ACHN (cell line): Measurements from ENCODE around the gene RGS1.
A peak's percentile ranks its signal among the peaks of the same experiment; 100 is the strongest.

Experiments used
- DNase-seq: peaks from one replicate; pipeline ENCODE4 v3.0.0-alpha.2; 2015
- in situ Hi-C: cut with HindIII; loops from 2 replicates; pipeline ENCODE4 v1.10.0; 2017; ENCODE audit warnings: low sequenced_read_pairs, low pct_ligation_motif_present, low pct_unique_long_range_greater_than_20kb

Gene RGS1

DNA sequence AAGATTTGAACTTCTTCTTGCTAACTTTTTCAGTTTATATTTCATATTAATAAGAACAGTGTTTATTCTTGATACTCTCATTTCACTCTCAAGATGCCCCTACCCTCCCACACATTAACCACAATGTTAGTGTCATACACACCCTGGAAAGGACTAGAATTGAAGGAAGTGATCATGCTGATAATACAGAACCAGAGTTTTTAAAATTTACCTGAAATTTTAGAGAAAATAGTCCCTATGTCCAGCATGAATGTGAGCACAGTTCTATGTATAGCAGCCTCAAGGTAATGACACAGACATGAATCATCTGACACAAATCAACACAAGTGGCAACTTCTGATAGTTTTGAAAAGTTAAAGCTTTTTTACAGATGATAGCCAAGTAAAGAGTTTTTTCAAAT, 26.0 kb downstream of the RGS1 start:
- in situ Hi-C loops: no loop called here

GRCh38 chr1:192602757-192603156, 27.2 kb downstream of the RGS1 start:
- in situ Hi-C loops: no loop called here
- DNase-seq: no peak

More for the DNA sequence above, 26.0 kb downstream of the RGS1 start:
- no peak for DNase-seq

- no peak for DNase-seq
- in situ Hi-C loops: no loop called here
These were observed 27.7 kb downstream of the RGS1 start for GRCh38 chr1:192603218-192603787.

DNA sequence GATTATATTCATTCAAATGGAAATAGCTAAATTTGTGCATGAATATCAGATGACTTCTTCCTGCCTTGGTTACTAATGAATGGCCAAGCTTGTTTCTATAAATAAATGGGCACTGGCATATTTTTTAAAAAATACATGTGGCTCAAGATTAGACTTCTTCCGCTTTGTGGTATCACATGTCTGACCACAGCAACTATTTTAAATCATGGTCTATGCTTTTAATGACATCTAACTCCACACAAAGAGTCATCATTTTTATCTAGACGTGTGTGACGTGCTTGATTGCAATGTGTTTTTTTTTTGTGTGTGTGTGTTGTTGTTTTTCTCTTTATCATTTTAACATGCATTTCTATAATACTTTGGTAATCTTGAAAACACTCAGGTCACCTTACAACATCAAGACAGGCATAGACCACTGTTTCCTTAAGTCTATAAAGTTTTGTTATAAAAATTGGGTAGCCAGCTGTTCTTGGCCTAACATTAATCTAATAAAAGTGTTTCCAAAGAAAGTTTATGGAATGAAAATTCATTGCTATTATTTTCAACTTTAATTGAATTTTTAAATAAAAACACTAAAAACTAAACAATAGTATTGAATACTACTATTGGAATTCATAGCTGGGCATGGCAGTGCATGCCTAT, 29.5 kb downstream of the RGS1 start:
- no peak for DNase-seq
- in situ Hi-C loops: no loop called here

DNA sequence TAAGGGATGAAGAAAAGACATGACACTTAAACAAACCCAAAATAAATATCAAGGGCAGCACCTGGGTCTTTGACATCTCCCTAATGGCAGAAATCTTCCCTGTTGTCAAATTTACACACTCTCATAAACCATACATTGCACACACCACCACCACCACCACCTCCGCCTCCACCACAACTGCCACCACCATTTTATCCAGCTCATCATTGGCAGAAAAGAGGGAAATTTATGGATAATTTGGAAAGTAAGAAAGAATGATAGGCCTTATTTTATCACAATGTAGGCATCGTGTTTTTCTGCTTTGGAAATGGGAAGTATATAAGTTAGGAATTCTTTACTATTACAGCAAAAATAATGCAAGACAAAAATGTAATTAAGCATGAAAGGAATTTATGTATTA, 33.1 kb downstream of the RGS1 start:
- in situ Hi-C loops: no loop called here
- no peak for DNase-seq

DNA sequence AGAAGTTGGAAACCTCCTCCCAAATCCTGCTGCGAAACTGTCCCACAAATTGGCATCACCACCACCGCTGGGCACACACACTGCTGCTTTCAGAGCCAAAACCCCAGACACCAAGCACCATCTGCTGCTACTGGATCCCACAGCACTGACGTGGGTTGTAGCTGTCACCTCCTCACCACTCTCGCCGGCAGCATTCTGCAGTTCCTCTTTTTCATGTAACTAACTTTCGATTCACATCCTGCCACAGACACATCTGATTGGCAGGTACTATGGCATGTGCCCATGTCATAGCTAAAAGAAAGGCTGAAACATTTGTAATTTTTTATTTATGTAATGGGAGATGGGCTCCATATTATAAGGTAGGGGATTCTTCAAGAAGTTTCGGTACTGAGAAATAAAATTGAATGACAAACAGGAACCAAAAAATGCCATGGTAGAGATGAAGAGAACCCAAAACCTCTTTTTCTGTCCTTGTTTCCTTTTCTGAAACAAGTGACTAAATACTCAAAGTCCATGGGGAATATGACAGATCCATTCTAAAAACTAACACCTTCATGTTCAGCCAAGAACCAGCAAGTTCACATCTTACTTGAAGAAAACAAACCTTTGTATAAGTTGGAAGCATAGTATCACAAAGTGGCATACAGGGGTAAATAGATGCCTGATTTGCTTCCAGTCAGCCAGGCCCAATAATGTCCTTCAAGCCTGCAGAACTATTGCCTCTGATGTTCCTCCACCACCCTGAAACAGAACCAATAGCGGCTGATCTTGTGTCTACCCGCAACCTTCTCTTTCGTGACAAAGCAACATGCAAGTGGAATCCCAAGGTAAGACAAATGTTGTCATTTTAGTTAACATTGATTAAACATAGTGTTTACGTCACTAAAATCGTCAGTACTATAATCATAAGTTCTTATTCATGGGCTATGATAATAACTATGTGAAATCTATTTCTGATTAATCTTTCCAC, 33.8 kb downstream of the RGS1 start:
- in situ Hi-C loops: no loop called here
- DNase-seq: no peak

DNA sequence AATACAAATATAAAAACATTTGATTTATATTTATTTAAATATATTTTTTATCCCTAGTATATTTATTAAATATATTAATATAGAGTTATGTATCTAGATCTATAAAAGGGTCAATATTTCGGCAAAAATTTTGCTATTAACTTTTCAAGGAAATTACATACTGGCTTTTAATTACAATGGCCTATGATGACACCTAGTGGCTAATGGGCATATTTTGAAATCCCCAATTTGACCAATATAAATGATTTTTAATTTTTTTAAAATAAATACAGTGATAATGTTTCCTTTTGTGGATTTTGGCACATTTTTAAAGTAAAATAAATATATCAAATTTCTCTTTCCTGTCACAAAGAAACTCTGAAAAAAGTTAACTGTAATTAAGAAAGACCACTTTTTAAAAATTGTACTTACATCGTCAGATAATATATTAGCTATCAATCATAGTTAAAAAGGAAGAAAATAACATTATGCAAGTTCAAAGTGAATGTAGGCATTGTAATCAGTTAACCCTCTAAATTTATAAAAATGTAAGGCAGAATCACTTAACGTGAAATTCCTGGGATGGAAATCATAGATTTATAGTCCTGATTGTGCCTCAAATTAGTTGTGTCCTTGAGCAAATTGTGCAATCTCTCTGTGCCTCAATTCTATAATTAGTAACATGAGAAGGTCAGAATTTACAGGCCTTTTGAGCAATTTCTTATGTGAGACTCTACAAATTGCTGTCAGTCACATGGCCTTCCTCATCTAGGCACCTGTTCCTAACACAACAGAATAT, 34.7 kb downstream of the RGS1 start:
- in situ Hi-C loops: no loop called here

DNA sequence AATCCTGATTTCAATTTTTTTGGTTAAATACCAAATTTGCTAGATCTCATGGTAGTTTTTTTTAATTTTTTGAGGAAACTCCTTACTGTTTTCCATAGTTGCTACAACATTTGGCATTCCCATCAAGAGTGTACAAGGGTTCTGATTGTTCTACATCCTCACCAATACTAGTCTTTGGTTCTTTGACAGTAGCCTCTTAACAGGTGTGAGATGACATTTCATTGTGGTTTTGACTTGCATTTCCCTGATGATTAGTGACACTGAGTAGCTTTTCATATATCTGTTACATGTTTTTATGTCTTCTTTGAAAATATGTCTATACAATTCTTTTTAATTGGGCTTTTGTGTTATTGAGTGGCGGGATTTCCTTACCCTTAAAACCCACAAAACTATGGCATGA, 39.5 kb downstream of the RGS1 start:
- in situ Hi-C loops: no loop called here

More for the DNA sequence above, 34.7 kb downstream of the RGS1 start:
- DNase-seq: peak; percentile 39

DNA sequence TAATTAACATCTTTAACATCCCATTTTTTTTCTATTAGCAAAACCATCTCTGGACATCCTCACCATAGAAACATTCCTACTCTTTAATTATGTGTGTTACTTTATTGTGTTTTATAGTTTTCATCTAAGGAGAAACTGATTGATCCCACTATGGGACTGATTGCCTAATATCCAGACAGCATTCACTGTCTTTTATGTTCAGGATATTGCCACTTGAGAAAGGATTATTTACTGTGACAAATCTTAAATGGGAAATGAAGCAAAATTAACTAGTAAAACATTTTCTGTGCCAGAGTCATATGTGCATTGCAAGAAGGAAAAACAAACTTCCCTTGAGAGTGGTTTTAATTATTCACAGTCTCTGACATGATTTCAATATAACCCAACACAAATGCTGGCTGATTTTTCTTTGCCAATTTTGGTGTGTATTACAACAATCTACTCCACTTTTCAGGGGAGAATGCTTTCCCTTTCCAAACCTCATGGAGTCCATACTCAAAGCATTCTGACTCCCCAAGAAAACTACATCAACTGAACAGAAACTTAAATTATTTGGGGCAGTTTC, 44.6 kb downstream of the RGS1 start:
- in situ Hi-C loops: no loop called here
- DNase-seq: no peak

More for the DNA sequence above, 39.5 kb downstream of the RGS1 start:
- no peak for DNase-seq

DNA sequence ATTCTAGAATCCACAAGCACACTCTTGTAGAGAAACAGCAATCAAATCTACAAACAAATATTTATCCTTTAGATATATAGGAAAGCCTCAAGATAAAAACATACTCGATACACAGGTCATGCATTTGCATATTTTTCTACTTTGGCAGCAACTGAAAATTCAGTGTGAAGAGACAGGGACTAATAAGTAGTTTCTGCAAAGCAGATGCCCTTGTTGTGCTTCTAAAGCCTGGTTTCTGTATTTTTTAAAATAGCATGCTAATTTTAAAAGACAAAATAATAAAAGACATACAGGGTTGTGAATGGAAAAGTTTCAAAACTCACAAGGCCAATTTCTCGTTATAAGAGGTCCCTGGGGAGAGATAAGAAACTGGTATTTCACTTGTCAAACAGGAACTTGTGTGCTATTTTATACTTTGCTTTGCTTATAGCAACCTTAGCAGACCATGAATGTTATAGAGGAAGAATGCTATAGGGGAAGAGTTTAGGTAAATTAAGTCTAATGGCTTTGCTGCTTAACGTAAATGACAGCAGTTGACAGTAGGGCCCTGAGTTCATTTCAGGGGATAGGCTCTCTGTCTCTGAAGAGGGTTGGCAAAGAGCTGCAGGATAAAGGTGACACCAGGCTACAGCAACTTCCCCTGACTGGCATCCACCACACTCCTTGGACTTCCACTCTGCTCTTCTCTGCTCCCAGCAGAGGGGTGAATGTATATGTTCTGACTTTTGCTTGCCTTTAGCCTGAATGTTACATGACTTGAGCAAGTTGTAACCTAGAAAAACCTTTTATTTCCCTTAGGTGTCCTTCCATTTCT, 51.0 kb downstream of the RGS1 start:
- in situ Hi-C loops: no loop called here
- DNase-seq: no peak

DNA sequence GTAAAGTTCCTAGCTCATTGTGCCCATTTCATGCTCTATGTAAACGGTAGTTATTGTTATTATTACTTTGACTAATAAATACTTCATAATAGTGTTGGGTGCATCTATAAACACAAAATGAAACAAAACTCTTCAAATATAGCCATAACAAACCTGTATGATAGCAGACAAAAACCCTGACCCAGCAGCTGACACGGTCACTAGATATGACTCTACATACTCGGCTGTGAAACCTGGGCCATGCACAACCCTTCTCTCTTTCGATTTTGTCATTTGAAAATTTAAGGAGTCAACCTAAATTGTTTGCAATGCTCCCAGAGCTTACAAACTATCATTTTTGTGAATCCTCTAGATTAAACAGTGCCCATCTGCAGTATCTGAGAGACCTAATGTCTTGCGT, 52.3 kb downstream of the RGS1 start:
- in situ Hi-C loops: no loop called here
- DNase-seq: no peak

GRCh38 chr1:192628396-192629057, 53.0 kb downstream of the RGS1 start:
- no peak for DNase-seq
- in situ Hi-C loops: no loop called here

GRCh38 chr1:192629612-192630011, 54.0 kb downstream of the RGS1 start:
- DNase-seq: no peak
- in situ Hi-C loops: no loop called here
